NCI-H146 treated with DMSO at 0.1 percent for 48 hours (cell line): ENCODE data around the gene REEP5.

Experiments used
- DNase-seq: peaks from one replicate; lab custom pipeline; 2025; ENCODE audit not compliant: unreplicated experiment; lab: John Stamatoyannopoulos, UW

REEP5 gene

GRCh38 chr5:112848116-112848811 lies 73.8 kb downstream of the REEP5 start:
- DNase-seq, result peak; percentile 76

GRCh38 chr5:112847306-112847705 lies 74.7 kb downstream of the REEP5 start:
- no peak for DNase-seq

- DNase-seq, result no peak
Measured at GRCh38 chr5:112846556-112846955, 75.5 kb downstream of the REEP5 start.

- no peak for DNase-seq
Measured at GRCh38 chr5:112844489-112844888, 77.5 kb downstream of the REEP5 start.

GRCh38 chr5:112833971-112834370 lies 88.1 kb downstream of the REEP5 start:
- no peak for DNase-seq

GRCh38 chr5:112830378-112830777 lies 91.6 kb downstream of the REEP5 start:
- DNase-seq, result no peak
